Measurements from ENCODE around the gene DNAAF8.

Gene DNAAF8

DNA sequence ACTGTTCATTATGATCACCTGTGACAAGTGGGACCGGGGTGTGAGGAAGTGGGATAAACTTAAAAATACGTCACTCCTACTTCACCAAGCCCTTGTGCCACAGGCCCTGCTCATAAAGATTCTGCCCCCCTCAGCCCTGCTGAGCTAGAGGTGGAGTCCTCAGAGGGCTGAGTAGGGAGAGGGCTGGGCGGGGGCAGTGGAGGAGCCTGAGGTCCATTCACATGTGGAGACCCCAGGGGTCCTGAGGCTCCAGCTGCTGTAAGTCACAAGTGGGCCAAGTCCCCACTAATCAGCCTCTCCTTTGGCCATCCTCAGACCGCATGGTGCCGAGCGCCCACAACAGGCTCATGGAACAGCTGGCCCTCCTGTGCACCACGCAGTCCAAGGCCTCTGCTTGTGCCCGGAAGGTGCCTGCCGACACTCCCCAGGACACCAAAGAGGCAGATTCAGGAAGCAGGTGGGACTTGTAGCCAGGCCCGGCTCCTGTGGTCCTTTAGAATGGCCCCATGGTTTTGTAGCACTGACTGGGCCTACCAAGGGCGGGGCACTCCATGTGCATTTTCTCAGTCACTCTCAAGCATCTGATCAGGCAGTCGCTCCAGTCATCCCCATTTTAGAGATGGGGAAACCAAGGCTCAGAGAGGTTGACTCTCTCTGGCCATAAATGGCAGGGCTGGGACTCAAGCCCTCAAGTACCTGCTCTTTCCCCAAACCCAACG is 10.4 kb downstream of the DNAAF8 start:
- H3K4me3 ChIP-seq (ENCODE audit: low read length): no peak overlapping the region
- H2AFZ ChIP-seq (ENCODE audit: low read depth, low read length): no peak overlapping the region

DNA sequence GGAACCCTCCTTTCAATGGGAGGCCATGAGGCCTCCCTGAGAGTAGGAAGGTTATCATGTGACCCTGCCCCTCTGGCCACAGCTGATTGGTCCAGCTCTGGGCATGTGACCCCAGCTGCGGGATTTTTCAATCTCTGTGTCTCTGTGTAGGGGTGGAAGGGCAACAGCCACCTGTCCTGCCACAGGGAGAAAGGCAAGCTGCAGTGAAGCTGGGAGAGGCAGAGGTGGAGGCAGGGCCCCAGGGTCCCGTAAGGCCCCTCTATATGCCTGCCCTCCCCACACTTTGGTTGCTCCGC is 10.9 kb downstream of the DNAAF8 start:
- Histone ChIP-seq H3K27me3 (ENCODE audit: insufficient read depth, low read length) (no peaks in the 10 kb centered on the region), H3K36me3 (ENCODE audit: insufficient read depth, low read length) (peaks cover 2% of the 10 kb centered on the region), H3K9me3 (ENCODE audit: low read length) (no peaks in the 10 kb centered on the region), H2AFZ (ENCODE audit: low read depth, low read length) (no peak overlapping the region), H3K4me3 (ENCODE audit: low read length) (no peak overlapping the region), H3K4me1 (ENCODE audit: insufficient read depth, low read length) (no peaks in the 10 kb centered on the region)

More for the DNA sequence above, 10.4 kb downstream of the DNAAF8 start:
- Histone ChIP-seq H3K36me3 (ENCODE audit: insufficient read depth, low read length) (peaks cover under 1% of the 10 kb centered on the region), H3K27me3 (ENCODE audit: insufficient read depth, low read length) (no peaks in the 10 kb centered on the region), H3K9me3 (ENCODE audit: low read length) (no peaks in the 10 kb centered on the region), H3K4me1 (ENCODE audit: insufficient read depth, low read length) (no peaks in the 10 kb centered on the region)

DNA sequence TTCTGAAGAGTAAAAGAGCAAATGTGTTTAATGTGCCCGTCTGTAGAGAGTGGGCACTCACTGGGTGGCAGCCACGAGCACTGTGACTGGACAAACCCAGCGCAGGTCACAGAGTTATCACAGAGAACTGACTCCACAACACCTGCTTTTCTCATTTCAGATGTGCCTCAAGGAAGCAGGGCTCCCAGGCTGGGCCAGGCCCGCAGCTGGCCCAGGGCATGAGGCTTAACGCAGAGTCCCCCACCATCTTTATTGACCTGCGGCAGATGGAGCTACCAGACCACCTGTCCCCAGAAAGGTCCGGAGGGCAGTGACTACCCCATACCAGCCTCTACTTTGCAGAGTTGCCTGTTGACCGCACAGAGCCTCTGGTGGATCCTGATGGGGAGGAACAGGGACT is 11.9 kb downstream of the DNAAF8 start:
- H2AFZ ChIP-seq (ENCODE audit: low read depth, low read length): no peak overlapping the region
- peaks cover 7% of the 10 kb centered on the region for H3K36me3 ChIP-seq (ENCODE audit: insufficient read depth, low read length)
- no peaks in the 10 kb centered on the region for H3K4me1 ChIP-seq (ENCODE audit: insufficient read depth, low read length)
- no peaks in the 10 kb centered on the region for H3K27me3 ChIP-seq (ENCODE audit: insufficient read depth, low read length)
- H3K4me3 ChIP-seq (ENCODE audit: low read length): no peak overlapping the region
- no peaks in the 10 kb centered on the region for H3K9me3 ChIP-seq (ENCODE audit: low read length)

- Histone ChIP-seq H3K9me3 (ENCODE audit: low read length) (no peaks in the 10 kb centered on the region), H3K27me3 (ENCODE audit: insufficient read depth, low read length) (no peaks in the 10 kb centered on the region), H3K4me1 (ENCODE audit: insufficient read depth, low read length) (no peaks in the 10 kb centered on the region), H2AFZ (ENCODE audit: low read depth, low read length) (no peak overlapping the region), H3K36me3 (ENCODE audit: insufficient read depth, low read length) (peaks cover 15% of the 10 kb centered on the region), H3K4me3 (ENCODE audit: low read length) (no peak overlapping the region)
Observed at GRCh38 chr16:4746991-4747574, 12.7 kb downstream of the DNAAF8 start.

DNA sequence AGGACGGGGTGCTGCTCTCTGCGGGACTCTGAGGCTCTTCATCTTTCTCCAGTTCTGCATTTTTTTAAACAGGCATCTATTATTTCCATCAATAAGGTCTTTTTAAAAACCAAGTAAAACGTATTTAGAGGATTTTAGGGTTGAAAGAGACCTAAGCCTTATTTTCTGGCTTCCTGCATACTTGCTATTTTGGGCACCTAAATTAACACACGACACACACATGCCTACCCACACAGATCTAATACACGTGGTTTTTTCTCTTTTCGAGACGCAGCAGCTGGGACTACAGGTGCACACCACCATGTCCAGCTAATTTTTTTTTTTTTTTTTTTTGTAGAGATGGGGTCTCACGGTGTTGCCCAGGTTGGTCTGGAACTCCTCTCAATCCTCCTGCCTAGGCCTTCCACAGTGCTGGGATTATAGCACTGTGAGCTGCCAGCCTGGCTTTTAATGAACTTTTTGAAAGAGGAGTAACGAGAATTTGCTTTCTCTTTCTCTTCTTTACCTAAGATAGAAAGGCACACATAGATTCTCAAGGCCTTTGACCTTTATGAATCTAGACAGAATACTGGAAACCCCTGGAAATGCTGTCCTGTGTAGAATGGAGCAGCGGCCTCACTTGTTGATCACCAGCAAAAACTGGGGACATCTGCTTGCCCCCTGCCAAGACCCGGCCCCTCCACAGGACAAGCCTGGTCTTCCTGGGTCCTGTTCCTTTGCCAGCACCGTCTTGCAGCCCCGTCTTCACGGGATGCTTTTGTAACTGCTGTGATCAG is 13.8 kb downstream of the DNAAF8 start:
- peaks cover 25% of the 10 kb centered on the region for H3K36me3 ChIP-seq (ENCODE audit: insufficient read depth, low read length)
- no peaks in the 10 kb centered on the region for H3K4me1 ChIP-seq (ENCODE audit: insufficient read depth, low read length)
- no peak overlapping the region for H3K4me3 ChIP-seq (ENCODE audit: low read length)
- no peaks in the 10 kb centered on the region for H3K27me3 ChIP-seq (ENCODE audit: insufficient read depth, low read length)
- H2AFZ ChIP-seq (ENCODE audit: low read depth, low read length): no peak overlapping the region
- no peaks in the 10 kb centered on the region for H3K9me3 ChIP-seq (ENCODE audit: low read length)

GRCh38 chr16:4748682-4749411 is 14.5 kb downstream of the DNAAF8 start:
- Histone ChIP-seq H3K27me3 (ENCODE audit: insufficient read depth, low read length) (no peaks in the 10 kb centered on the region), H3K4me1 (ENCODE audit: insufficient read depth, low read length) (no peaks in the 10 kb centered on the region), H3K9me3 (ENCODE audit: low read length) (no peaks in the 10 kb centered on the region), H3K36me3 (ENCODE audit: insufficient read depth, low read length) (peaks cover 30% of the 10 kb centered on the region), H2AFZ (ENCODE audit: low read depth, low read length) (no peak overlapping the region), H3K4me3 (ENCODE audit: low read length) (no peak overlapping the region)

GRCh38 chr16:4749700-4750257 is 15.4 kb downstream of the DNAAF8 start:
- no peaks in the 10 kb centered on the region for H3K27me3 ChIP-seq (ENCODE audit: insufficient read depth, low read length)
- peaks cover 2% of the 10 kb centered on the region for H3K9me3 ChIP-seq (ENCODE audit: low read length)
- no peak overlapping the region for H3K4me3 ChIP-seq (ENCODE audit: low read length)
- H3K4me1 ChIP-seq (ENCODE audit: insufficient read depth, low read length): no peaks in the 10 kb centered on the region
- H3K36me3 ChIP-seq (ENCODE audit: insufficient read depth, low read length): peaks cover 31% of the 10 kb centered on the region
- H2AFZ ChIP-seq (ENCODE audit: low read depth, low read length): no peak overlapping the region

GRCh38 chr16:4750896-4751295 is 16.6 kb downstream of the DNAAF8 start:
- no peaks in the 10 kb centered on the region for H3K27me3 ChIP-seq (ENCODE audit: insufficient read depth, low read length)
- peaks cover 6% of the 10 kb centered on the region for H3K9me3 ChIP-seq (ENCODE audit: low read length)
- peaks cover 41% of the 10 kb centered on the region for H3K36me3 ChIP-seq (ENCODE audit: insufficient read depth, low read length)
- H3K4me1 ChIP-seq (ENCODE audit: insufficient read depth, low read length): no peaks in the 10 kb centered on the region
- H2AFZ ChIP-seq (ENCODE audit: low read depth, low read length): no peak overlapping the region
- no peak overlapping the region for H3K4me3 ChIP-seq (ENCODE audit: low read length)

DNA sequence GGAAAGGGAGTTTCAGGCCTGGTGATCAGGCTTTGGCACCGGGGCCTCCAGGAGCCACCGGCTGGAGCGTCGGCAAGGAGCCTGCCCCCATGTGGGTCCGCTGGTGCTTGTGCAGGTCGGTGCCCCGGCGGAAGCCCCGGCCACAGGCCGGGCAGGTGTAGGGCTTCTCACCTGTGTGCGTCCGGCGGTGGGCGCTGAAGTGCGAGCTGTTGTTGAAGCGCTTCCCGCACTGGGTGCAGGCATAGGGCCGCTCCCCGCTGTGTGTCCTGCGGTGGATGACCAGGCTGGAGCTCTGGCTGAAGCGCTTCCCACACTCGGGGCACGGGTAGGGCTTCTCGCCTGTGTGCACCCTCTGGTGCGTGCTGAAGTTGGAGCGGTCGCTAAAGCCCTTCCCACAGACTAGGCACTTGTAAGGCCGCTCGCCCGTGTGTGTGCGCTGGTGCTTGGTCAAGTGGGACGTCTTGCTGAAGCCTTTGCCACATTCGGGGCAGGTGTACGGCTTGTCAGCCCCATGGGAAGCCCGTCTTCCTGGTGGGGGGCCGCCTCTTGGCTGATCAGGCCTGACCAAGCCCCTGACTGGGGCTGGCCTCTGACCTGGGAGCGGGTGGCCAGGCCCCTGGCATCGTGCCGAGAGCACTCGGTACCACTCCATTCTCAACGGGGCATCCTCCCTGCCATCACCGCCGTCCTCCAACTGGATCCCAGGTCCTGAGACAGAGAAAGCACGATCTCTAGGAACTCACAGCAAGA is 18.2 kb downstream of the DNAAF8 start:
- H3K36me3 ChIP-seq (ENCODE audit: insufficient read depth, low read length): peaks cover 51% of the 10 kb centered on the region
- H3K27me3 ChIP-seq (ENCODE audit: insufficient read depth, low read length): no peaks in the 10 kb centered on the region
- H3K4me1 ChIP-seq (ENCODE audit: insufficient read depth, low read length): no peaks in the 10 kb centered on the region

GRCh38 chr16:4753227-4753626 is 18.9 kb downstream of the DNAAF8 start:
- Histone ChIP-seq H3K4me3 (ENCODE audit: low read length) (no peak overlapping the region), H3K9me3 (ENCODE audit: low read length) (peaks cover 8% of the 10 kb centered on the region), H2AFZ (ENCODE audit: low read depth, low read length) (no peak overlapping the region), H3K27me3 (ENCODE audit: insufficient read depth, low read length) (no peaks in the 10 kb centered on the region), H3K36me3 (ENCODE audit: insufficient read depth, low read length) (peaks cover 52% of the 10 kb centered on the region), H3K4me1 (ENCODE audit: insufficient read depth, low read length) (no peaks in the 10 kb centered on the region)

More for the DNA sequence above, 18.2 kb downstream of the DNAAF8 start:
- Histone ChIP-seq H3K4me3 (ENCODE audit: low read length) (no peak overlapping the region), H2AFZ (ENCODE audit: low read depth, low read length) (no peak overlapping the region), H3K9me3 (ENCODE audit: low read length) (peaks cover 8% of the 10 kb centered on the region)

DNA sequence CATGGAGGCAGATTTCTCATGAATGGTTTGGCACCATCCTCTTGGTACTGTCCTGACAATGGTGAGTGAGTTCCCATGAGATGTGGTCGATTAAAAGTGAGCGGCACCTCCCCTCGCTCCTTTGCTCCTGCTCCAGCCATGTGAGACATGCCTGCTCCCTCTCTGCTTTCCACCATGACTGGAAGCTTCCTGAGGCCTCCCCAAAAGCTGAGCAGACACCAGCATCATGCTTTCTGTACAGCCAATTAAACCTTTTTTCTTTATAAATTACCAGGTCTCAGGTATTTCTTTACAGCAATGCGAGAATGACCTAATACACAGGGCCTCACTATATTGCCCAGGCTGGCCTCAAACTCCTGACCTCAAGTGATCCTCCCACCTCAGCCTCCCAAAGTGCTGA is 20.5 kb downstream of the DNAAF8 start:
- Histone ChIP-seq H3K9me3 (ENCODE audit: low read length) (peaks cover 8% of the 10 kb centered on the region), H3K27me3 (ENCODE audit: insufficient read depth, low read length) (no peaks in the 10 kb centered on the region), H3K4me1 (ENCODE audit: insufficient read depth, low read length) (no peaks in the 10 kb centered on the region), H3K36me3 (ENCODE audit: insufficient read depth, low read length) (peaks cover 63% of the 10 kb centered on the region), H3K4me3 (ENCODE audit: low read length) (no peak overlapping the region), H2AFZ (ENCODE audit: low read depth, low read length) (no peak overlapping the region)

GRCh38 chr16:4755687-4756086 is 21.4 kb downstream of the DNAAF8 start:
- H3K36me3 ChIP-seq (ENCODE audit: insufficient read depth, low read length): peaks cover 71% of the 10 kb centered on the region

More at GRCh38 chr16:4755687-4756086, 21.4 kb downstream of the DNAAF8 start:
- Histone ChIP-seq H2AFZ (ENCODE audit: low read depth, low read length) (no peak overlapping the region), H3K4me1 (ENCODE audit: insufficient read depth, low read length) (no peaks in the 10 kb centered on the region), H3K27me3 (ENCODE audit: insufficient read depth, low read length) (no peaks in the 10 kb centered on the region), H3K4me3 (ENCODE audit: low read length) (no peak overlapping the region), H3K9me3 (ENCODE audit: low read length) (peaks cover 8% of the 10 kb centered on the region)

All from neuron (in vitro differentiated cells).